Liver (tissue), 9 donors: ENCODE measurements around the gene SLC25A33. TPM values are rescaled to one million over a fixed set of nuclear protein-coding genes. Genes with fewer than 3 reads are reported as not detected.

ENCODE experiments used
- DNase-seq: peaks from one replicate; pipeline ENCODE4 v3.0.0-alpha.2; 2017; ENCODE audit warnings: low spot score
- H3K27ac ChIP-seq, 2 donors: one replicate each; pipeline ENCODE4 v1.7.0; 2013; ENCODE audit warnings: inconsistent platforms in 2 of 2, low read length in 2 of 2, control low read depth in 1 of 2, low read depth in 1 of 2, mild to moderate bottlenecking in 1 of 2
- H3K27me3 ChIP-seq, 4 donors: one replicate each; pipeline versions ENCODE4 v1.6.1 to v1.7.0; 2013; ENCODE audit warnings: low read length in 3 of 4, inconsistent platforms in 1 of 4, mild to moderate bottlenecking in 1 of 4, moderate library complexity in 1 of 4; ENCODE audit not compliant: control insufficient read depth in 4 of 4, insufficient read depth in 4 of 4
- H3K36me3 ChIP-seq, 4 donors: one replicate each; pipeline versions ENCODE4 v1.6.1 to v1.7.0; 2013; ENCODE audit warnings: low read length in 3 of 4, mild to moderate bottlenecking in 3 of 4, low read depth in 1 of 4, moderate library complexity in 1 of 4; ENCODE audit not compliant: control insufficient read depth in 4 of 4, insufficient read depth in 3 of 4
- H3K4me1 ChIP-seq, 4 donors: one replicate each; pipeline versions ENCODE4 v1.6.1 to v1.7.0; 2013; ENCODE audit warnings: low read length in 3 of 4, mild to moderate bottlenecking in 3 of 4, moderate library complexity in 1 of 4; ENCODE audit not compliant: control insufficient read depth in 4 of 4, insufficient read depth in 4 of 4
- H3K4me3 ChIP-seq, 3 donors: one replicate each; pipeline versions ENCODE4 v1.6.1 to v1.7.0; 2013; ENCODE audit warnings: low read length in 3 of 3, control low read depth in 1 of 3, low read depth in 1 of 3, mild to moderate bottlenecking in 1 of 3
- H3K9ac ChIP-seq, 2 donors: one replicate each; pipeline ENCODE4 v1.7.0; 2013; ENCODE audit warnings: low read length in 2 of 2, mild to moderate bottlenecking in 2 of 2, moderate library complexity in 2 of 2, control low read depth in 1 of 2, low read depth in 1 of 2
- H3K9me3 ChIP-seq, 4 donors: one replicate each; pipeline versions ENCODE4 v1.6.1 to v1.7.0; 2013; ENCODE audit warnings: low read length in 3 of 4; ENCODE audit not compliant: control insufficient read depth in 4 of 4
- ATF3 ChIP-seq: IDR thresholded peaks from 2 replicates; pipeline ENCODE4 v1.6.1; 2016; ENCODE audit warnings: antibody characterized with exemption
- EGR1 ChIP-seq, 2 donors: IDR thresholded peaks; 2 replicates each; pipeline ENCODE4 v1.6.1; 2016 to 2018; ENCODE audit warnings: antibody characterized with exemption in 2 of 2, low read depth in 2 of 2
- FOXA1 ChIP-seq: IDR thresholded peaks from 2 replicates; pipeline ENCODE4 v1.6.1; 2016; ENCODE audit warnings: antibody characterized with exemption
- FOXA2 ChIP-seq: IDR thresholded peaks from 2 replicates; pipeline ENCODE4 v1.6.1; 2016; ENCODE audit warnings: antibody characterized with exemption
- GABPA ChIP-seq, 2 donors: IDR thresholded peaks in 1 of 2; conservative IDR thresholded peaks in 1 of 2; 2 replicates each; pipeline ENCODE4 v1.6.1; 2016; ENCODE audit warnings: antibody characterized with exemption in 2 of 2, mild to moderate bottlenecking in 1 of 2, moderate library complexity in 1 of 2
- HNF4A ChIP-seq, 2 donors: conservative IDR thresholded peaks; 2 replicates each; pipeline ENCODE4 v1.6.1; 2016; ENCODE audit warnings: antibody characterized with exemption in 2 of 2, mild to moderate bottlenecking in 2 of 2
- HNF4G ChIP-seq: IDR thresholded peaks from 2 replicates; pipeline ENCODE4 v1.6.1; 2016; ENCODE audit warnings: antibody characterized with exemption
- JUND ChIP-seq, 2 donors: IDR thresholded peaks; 2 replicates each; pipeline ENCODE4 v1.6.1; 2016; ENCODE audit warnings: antibody characterized with exemption in 2 of 2
- NR2F2 ChIP-seq: IDR thresholded peaks from 2 replicates; pipeline ENCODE4 v1.6.1; 2016; ENCODE audit warnings: antibody characterized with exemption
- RAD21 ChIP-seq, 2 donors: IDR thresholded peaks; 2 replicates each; pipeline ENCODE4 v1.6.1; 2016; ENCODE audit warnings: antibody characterized with exemption in 2 of 2, mild to moderate bottlenecking in 2 of 2
- REST ChIP-seq: IDR thresholded peaks from 2 replicates; pipeline ENCODE4 v1.6.1; 2016; ENCODE audit warnings: antibody characterized with exemption, mild to moderate bottlenecking
- RXRA ChIP-seq, 2 donors: IDR thresholded peaks; 2 replicates each; pipeline ENCODE4 v1.6.1; 2017 to 2018; ENCODE audit warnings: antibody characterized with exemption in 2 of 2, mild to moderate bottlenecking in 1 of 2
- SP1 ChIP-seq: IDR thresholded peaks from 2 replicates; pipeline ENCODE4 v1.6.1; 2018; ENCODE audit warnings: antibody characterized with exemption, mild to moderate bottlenecking
- TAF1 ChIP-seq: conservative IDR thresholded peaks from 2 replicates; pipeline ENCODE4 v1.6.1; 2016; ENCODE audit warnings: antibody characterized with exemption, mild to moderate bottlenecking
- ZBTB33 ChIP-seq: IDR thresholded peaks from 2 replicates; pipeline ENCODE4 v1.6.1; 2016; ENCODE audit warnings: antibody characterized with exemption
- WGBS: extraction: QIAGEN DNeasy Blood & Tissue Kit; methylation state at CpG from one replicate; pipeline ENCODE4 v1.1.7; 2013; 5-methylcytosine and 5-hydroxymethylcytosine counted together
- polyA plus RNA-seq, 2 donors: library from polyadenylated mRNA; stranded (reverse) in 1 of 2; unstranded in 1 of 2; fragments of 200-250 nt in 1 of 2; fragments of >200 nt in 1 of 2; fragmentation: Nextera tagmentation in 1 of 2; extraction: Ambion mirVana in 1 of 2; gene quantifications; one replicate each; pipeline versions ENCODE4 v1.2.1 to v1.2.3, GENCODE V29; 2013 to 2015
- total RNA-seq, 2 donors: library from RNA; depleted of rRNA; stranded (reverse); fragments of >200 nt; gene quantifications; one replicate each; pipeline ENCODE4 v1.2.3, GENCODE V29; 2014
- TF ChIP-seq, protein P1 (sequence below): IDR thresholded peaks from 2 replicates; pipeline ENCODE4 v1.6.1; 2016; ENCODE audit warnings: antibody characterized with exemption
- TF ChIP-seq, protein P2 (sequence below): fragments of 150-350 bp; IDR thresholded peaks from 2 replicates; pipeline ENCODE4 v1.5.1; 2017; ENCODE audit warnings: improper control_type of control experiment, low read depth, low read length; ENCODE audit not compliant: missing input control
- donor health status: healthy.
- donor health status: healthy.
- donor health status: healthy.
- donor health status: healthy.
- donor health status: healthy.

The SLC25A33 gene
- total and polyA plus RNA-seq, 4 donors: 6.9 to 19.1 (median 10.7) TPM

GRCh38 chr1:9553736-9554144, 14.5 kb downstream of the SLC25A33 start (continued):
- peak; percentile 51 for TF ChIP-seq REST
- peak; percentile 96 for TF ChIP-seq FOXA2
- peak; percentile 84 for TF ChIP-seq ATF3
- peak; percentile 73 for TF ChIP-seq HNF4G
- TF ChIP-seq TAF1: peak; percentile 78
- TF ChIP-seq JUND (IDR thresholded peaks at IDR 0.05): peak; percentile 87 to 92
- TF ChIP-seq NR2F2: peak; percentile 94
- TF ChIP-seq RXRA (IDR thresholded peaks at IDR 0.05): peak; percentile 97 to 99
- peak; percentile 91 to 92 for TF ChIP-seq HNF4A (conservative IDR thresholded peaks at IDR 0.05)
- peak in 1 of 2 donors; percentile 44 for TF ChIP-seq EGR1 (IDR thresholded peaks at IDR 0.05; ENCODE audit: low read depth in 2 of 2)

DNA sequence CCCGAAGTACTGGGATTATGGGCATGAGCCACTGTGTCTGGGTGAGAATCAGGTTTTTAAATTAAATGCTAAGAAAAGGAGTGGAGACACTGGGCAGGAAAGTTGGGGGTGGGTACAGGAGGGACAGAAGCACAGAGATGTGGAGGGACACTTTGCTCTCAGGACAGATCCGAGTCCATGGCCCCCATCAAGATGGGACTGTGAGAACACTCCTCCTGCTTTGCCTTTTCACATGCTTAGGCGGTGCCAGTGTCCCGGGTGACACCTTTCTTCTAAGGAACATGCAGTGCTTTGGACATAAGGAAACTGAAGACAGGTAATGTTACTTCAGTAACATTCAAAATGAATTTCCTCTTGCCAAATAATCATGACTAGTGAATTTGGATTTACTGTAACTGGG, 16.7 kb downstream of the SLC25A33 start:
- no peak overlapping the region for H3K4me3 ChIP-seq
- H3K27ac ChIP-seq: peak overlapping the region; percentile 74 to 89
- 83% methylated on average over 4 of the region's 4 CpGs for WGBS
- H3K27me3 ChIP-seq: no peaks in the 10 kb centered on the region
- DNase-seq: no peak
- peak overlapping the region in 1 of 2 donors; percentile 17 for H3K9ac ChIP-seq
- no peaks in the 10 kb centered on the region for H3K9me3 ChIP-seq
- H3K36me3 ChIP-seq: peaks cover 6 to 7% (median 7%) of the 10 kb centered on the region in 4 donors
- TF ChIP-seq ATF3 (no peak), RAD21 (IDR thresholded peaks at IDR 0.05) (no peak), SP1 (no peak), RXRA (IDR thresholded peaks at IDR 0.05) (no peak), HNF4A (conservative IDR thresholded peaks at IDR 0.05) (no peak), ZBTB33 (no peak), JUND (IDR thresholded peaks at IDR 0.05) (no peak), EGR1 (IDR thresholded peaks at IDR 0.05; ENCODE audit: low read depth in 2 of 2) (no peak), HNF4G (no peak), TAF1 (no peak), REST (no peak), GABPA (IDR thresholded peaks at IDR 0.05 in 1 of 2, conservative IDR thresholded peaks at IDR 0.05 in 1 of 2) (no peak), FOXA1 (no peak)
- TF ChIP-seq, protein P1, sequence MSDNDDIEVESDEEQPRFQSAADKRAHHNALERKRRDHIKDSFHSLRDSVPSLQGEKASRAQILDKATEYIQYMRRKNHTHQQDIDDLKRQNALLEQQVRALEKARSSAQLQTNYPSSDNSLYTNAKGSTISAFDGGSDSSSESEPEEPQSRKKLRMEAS: no peak
- TF ChIP-seq, protein P2, sequence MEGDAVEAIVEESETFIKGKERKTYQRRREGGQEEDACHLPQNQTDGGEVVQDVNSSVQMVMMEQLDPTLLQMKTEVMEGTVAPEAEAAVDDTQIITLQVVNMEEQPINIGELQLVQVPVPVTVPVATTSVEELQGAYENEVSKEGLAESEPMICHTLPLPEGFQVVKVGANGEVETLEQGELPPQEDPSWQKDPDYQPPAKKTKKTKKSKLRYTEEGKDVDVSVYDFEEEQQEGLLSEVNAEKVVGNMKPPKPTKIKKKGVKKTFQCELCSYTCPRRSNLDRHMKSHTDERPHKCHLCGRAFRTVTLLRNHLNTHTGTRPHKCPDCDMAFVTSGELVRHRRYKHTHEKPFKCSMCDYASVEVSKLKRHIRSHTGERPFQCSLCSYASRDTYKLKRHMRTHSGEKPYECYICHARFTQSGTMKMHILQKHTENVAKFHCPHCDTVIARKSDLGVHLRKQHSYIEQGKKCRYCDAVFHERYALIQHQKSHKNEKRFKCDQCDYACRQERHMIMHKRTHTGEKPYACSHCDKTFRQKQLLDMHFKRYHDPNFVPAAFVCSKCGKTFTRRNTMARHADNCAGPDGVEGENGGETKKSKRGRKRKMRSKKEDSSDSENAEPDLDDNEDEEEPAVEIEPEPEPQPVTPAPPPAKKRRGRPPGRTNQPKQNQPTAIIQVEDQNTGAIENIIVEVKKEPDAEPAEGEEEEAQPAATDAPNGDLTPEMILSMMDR: no peak
- peaks cover 4 to 37% (median 20%) of the 10 kb centered on the region in 4 donors for H3K4me1 ChIP-seq
